Adrenal gland (tissue), 5 donors: ENCODE results near the gene ICE1.

Experiments
- CTCF ChIP-seq, 6 experiments: fragments of 450-650 bp in 4 of 6; fragments of 200-600 bp in 2 of 6; sonication (generic) in 1 of 6; IDR thresholded peaks; 1 replicate in 5 of 6; 2 replicates in 1 of 6; pipeline versions ENCODE4 v1.5.1 to v1.8.0; 2016 to 2021; ENCODE audit warnings: antibody characterized with exemption in 6 of 6, mild to moderate bottlenecking in 2 of 6, moderate library complexity in 1 of 6
- POLR2A ChIP-seq, 2 donors: fragments of 450-650 bp; IDR thresholded peaks; one replicate each; pipeline ENCODE4 v1.6.1; 2017; ENCODE audit warnings: antibody characterized with exemption in 2 of 2, mild to moderate bottlenecking in 2 of 2, moderate library complexity in 1 of 2
- donor health status: DM: no; HTN: no; CAD: no.

DNA sequence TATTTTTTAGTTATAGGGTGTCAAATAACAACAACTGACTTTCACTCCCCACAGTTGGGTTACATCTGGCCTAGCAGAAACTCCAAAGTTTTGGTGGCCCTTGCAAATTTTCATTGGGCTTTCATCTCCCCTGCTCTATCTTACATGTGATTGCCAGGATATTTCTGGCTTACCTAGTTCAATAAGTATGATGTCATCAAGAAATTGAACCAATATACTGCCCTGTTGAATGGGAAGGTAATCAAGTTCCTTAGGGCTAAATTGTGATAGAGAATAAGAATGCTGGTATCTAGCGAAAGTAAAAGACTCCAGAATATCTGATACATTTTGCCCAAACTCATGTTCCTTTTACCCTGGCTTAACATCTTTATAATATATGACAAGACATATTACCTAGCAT is 17.0 kb upstream of the ICE1 start:
- TF ChIP-seq CTCF (IDR thresholded peaks at IDR 0.05) (no peak), POLR2A (IDR thresholded peaks at IDR 0.05) (no peak)
